GM12875 (cell line): ENCODE measurements around the gene TUBB3.

Source experiments
- H3K4me3 ChIP-seq: one replicate; pipeline ENCODE4 v1.5.1; 2011; ENCODE audit warnings: low read depth, low read length, control low read depth
- CTCF ChIP-seq: IDR thresholded peaks from 2 replicates; pipeline ENCODE4 v1.5.1; 2011; ENCODE audit warnings: low read depth, mild to moderate bottlenecking, control low read depth, inconsistent platforms, low read length, moderate library complexity, borderline replicate concordance; ENCODE audit not compliant: insufficient read depth

Gene TUBB3

GRCh38 chr16:89887243-89887642, 35.9 kb upstream of the TUBB3 start:
- no peak for TF ChIP-seq CTCF

GRCh38 chr16:89890200-89890599, 32.9 kb upstream of the TUBB3 start:
- TF ChIP-seq CTCF, result no peak
- H3K4me3 ChIP-seq, result no peak overlapping the region

More at GRCh38 chr16:89887243-89887642, 35.9 kb upstream of the TUBB3 start:
- H3K4me3 ChIP-seq, result no peak overlapping the region

GRCh38 chr16:89890886-89891657, 32.1 kb upstream of the TUBB3 start:
- no peak overlapping the region for H3K4me3 ChIP-seq

GRCh38 chr16:89892055-89892630, 31.0 kb upstream of the TUBB3 start:
- TF ChIP-seq CTCF, result no peak
- H3K4me3 ChIP-seq, result no peak overlapping the region

More at GRCh38 chr16:89890886-89891657, 32.1 kb upstream of the TUBB3 start:
- no peak for TF ChIP-seq CTCF

- no peak for TF ChIP-seq CTCF
- H3K4me3 ChIP-seq, result no peak overlapping the region
Measured at GRCh38 chr16:89892635-89893034, 30.5 kb upstream of the TUBB3 start.

- H3K4me3 ChIP-seq, result no peak overlapping the region
- TF ChIP-seq CTCF, result no peak
Measured at GRCh38 chr16:89893642-89894548, 29.2 kb upstream of the TUBB3 start.
